ENCODE results near the gene FERMT2.

DNA sequence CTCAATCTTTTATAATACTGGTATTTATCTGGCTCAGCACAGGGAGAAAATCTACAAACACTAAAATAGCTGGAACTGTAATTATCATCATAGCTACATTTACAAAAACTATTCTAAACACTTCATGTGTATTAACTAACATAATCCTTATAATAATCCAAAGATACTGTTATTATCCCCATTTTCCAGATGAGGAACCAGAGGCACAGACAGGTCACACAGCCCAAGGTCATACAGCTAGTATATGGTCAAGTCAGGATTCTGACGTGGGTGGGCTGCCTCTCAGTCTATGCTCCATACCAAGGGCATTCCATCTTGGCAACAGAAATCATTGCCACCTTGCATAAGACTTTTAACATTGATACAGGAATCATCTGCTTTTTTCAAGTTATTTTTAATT lies 11.4 kb downstream of the FERMT2 start:
- TF ChIP-seq, protein P1, sequence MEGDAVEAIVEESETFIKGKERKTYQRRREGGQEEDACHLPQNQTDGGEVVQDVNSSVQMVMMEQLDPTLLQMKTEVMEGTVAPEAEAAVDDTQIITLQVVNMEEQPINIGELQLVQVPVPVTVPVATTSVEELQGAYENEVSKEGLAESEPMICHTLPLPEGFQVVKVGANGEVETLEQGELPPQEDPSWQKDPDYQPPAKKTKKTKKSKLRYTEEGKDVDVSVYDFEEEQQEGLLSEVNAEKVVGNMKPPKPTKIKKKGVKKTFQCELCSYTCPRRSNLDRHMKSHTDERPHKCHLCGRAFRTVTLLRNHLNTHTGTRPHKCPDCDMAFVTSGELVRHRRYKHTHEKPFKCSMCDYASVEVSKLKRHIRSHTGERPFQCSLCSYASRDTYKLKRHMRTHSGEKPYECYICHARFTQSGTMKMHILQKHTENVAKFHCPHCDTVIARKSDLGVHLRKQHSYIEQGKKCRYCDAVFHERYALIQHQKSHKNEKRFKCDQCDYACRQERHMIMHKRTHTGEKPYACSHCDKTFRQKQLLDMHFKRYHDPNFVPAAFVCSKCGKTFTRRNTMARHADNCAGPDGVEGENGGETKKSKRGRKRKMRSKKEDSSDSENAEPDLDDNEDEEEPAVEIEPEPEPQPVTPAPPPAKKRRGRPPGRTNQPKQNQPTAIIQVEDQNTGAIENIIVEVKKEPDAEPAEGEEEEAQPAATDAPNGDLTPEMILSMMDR (conservative IDR thresholded peaks at IDR 0.05; ENCODE audit: low read depth, low read length): no peak
- TF ChIP-seq EZH2phosphoT487 (IDR thresholded peaks at IDR 0.05; ENCODE audit: borderline replicate concordance, low read length) (no peak), EZH2 (IDR thresholded peaks at IDR 0.05; ENCODE audit: low read length, unreplicated experiment) (no peak)
